HTERT RPE-1 (cell line): ENCODE results near the gene ATXN1L.
"Not testable (repeated sequence)": the region's sequence is repeated elsewhere in the genome, so short reads cannot be mapped to it uniquely, and the experiment has no call there.

Experiments
- in situ Hi-C: fragments of 300-500 bp; cut with MboI; formaldehyde crosslinking; loops from 4 replicates; pipeline ENCODE4 v1.14.3; 2020; ENCODE audit warnings: low sequenced_read_pairs

Gene ATXN1L

GRCh38 chr16:71852561-71852960, 6.8 kb downstream of the ATXN1L start:
- in situ Hi-C loops = no loop called here

- in situ Hi-C loops = no loop called here
These were observed 7.6 kb downstream of the ATXN1L start for GRCh38 chr16:71853413-71853812.

- in situ Hi-C loops = no loop called here
These were observed 8.7 kb downstream of the ATXN1L start for GRCh38 chr16:71854369-71854948.

GRCh38 chr16:71855937-71856662, 10.3 kb downstream of the ATXN1L start:
- in situ Hi-C loops = no loop called here

GRCh38 chr16:71859762-71860521, 14.2 kb downstream of the ATXN1L start:
- in situ Hi-C loops = no loop called here

DNA sequence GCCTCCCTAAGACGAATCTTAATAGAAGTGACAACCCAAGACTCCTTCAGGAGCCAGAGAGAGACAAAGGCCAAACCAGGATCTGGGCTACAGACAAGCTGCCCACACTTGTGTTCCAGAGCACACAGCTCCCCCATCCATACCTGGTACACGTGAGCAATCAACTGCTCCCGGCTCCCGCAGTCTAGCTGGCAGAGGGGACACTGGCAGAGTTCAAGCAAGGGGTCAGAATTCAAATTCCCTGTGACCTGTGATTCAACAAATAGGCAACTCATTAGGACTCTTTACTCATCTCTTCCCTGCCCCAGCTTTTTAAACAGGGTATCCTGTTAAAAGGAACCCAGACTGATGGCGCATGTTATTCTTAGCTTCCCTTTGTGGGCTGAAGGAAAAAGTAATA, 18.2 kb downstream of the ATXN1L start:
- in situ Hi-C loops = no loop called here

DNA sequence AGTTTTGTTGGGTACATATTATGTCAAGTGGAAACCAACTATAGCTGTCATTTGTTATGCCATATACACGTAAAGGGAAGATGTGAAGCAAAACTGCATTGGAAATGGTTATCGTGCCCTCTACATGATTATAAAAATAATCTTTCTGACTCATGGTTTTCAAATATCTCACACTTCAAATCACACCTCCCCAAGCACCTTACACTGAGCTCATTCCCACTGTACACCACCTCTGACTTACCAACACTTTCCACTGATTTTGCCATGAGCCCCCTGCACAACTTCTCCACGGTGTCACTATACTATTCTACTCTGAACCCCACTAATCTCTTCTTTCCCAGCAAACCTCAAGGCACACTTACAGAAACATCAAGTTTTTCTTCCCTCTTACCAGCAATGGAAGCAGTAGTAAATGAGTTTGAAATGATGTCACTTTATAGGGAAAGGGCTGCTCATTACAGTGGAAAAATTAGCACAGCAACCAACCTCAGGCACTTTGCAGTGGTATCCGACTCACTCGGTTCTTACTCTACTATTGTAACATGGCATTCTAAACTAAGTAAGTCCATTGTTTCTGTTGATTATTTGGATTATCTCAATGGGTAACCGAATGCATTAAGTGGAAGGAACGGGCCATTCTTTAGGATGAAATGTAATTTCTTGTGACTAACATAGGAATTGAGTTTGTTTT, 19.5 kb downstream of the ATXN1L start:
- in situ Hi-C loops = no loop called here

DNA sequence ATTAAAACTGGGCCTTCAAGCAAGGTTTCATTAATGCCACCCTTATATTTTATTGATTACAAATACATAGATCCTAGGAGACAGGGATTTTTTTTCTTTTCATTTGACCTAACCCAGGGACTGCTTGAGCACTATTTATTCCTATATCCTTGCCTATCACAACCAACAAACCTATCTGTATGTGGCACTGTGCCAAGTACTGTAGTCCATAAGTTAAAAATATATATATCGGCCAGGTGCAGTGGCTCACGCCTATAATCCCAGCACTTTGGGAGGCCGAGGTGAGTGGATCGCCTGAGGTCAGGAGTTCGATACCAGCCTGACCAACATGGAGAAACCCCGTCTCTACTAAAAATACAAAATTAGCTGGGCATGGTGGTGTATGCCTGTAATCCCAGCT, 21.4 kb downstream of the ATXN1L start:
- in situ Hi-C loops = not testable (repeated sequence)

DNA sequence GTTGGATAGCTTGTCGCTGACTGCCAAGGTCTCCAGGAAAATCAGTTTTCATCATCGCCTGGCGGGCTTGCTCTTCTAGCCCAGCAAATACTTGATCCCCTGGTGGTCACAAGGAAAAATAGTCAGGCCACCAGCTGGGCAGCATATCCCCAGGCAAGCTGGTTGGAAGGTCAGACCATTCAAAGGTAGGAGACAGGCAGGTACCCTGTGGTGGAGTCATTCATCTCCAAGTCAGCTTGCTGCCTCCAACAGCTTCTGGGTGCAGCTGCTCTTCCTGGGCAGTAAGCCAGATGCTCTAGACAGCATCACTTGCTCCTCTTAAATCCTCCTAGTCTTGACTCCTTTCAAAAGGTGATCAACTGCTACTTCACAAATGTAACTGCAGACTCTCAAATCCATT, 22.2 kb downstream of the ATXN1L start:
- in situ Hi-C loops = no loop called here

- in situ Hi-C loops = no loop called here
These were observed 23.3 kb downstream of the ATXN1L start for GRCh38 chr16:71869089-71869488.

GRCh38 chr16:71870818-71871217, 25.0 kb downstream of the ATXN1L start:
- in situ Hi-C loops = no loop called here

DNA sequence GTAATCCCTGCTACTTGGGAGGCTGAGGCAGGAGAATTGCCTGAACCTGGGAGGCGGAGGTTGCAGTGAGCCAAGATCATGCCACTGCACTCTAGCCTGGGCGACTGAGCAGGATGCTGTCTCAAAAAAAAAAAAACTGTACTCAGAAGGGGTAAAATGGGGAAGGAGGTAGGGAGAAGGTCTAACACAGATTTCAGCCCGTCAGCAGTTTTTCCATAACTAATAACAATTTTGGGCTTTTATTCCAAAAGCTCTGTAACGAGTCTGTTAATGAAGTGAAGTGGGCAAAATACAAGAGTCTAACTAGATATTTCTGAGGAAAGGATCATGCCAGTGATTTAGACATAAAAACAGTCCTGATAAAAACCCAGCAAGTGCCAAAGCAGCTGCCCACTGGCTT, 27.4 kb downstream of the ATXN1L start:
- in situ Hi-C loops = no loop called here

- in situ Hi-C loops = no loop called here
These were observed 33.1 kb downstream of the ATXN1L start for GRCh38 chr16:71878911-71879310.

DNA sequence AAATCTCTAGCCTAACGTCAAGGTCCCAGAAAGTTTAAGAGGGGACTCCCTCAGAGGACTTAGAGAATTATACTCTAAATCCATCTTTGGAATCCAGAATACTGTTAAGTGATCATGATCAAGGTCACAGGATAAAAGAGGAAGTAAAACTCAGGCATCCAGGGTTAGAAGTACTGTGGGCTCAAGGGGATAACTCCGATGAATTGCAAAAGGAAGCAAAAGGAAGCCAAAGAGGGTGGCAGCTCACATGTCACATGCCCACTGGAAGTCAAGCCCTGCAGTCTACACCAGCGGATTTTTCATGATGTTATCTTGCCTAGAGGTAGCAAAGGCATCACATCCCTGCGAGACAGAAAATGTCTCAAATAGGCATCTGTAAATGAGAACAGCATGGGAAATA, 34.4 kb downstream of the ATXN1L start:
- in situ Hi-C loops = no loop called here

DNA sequence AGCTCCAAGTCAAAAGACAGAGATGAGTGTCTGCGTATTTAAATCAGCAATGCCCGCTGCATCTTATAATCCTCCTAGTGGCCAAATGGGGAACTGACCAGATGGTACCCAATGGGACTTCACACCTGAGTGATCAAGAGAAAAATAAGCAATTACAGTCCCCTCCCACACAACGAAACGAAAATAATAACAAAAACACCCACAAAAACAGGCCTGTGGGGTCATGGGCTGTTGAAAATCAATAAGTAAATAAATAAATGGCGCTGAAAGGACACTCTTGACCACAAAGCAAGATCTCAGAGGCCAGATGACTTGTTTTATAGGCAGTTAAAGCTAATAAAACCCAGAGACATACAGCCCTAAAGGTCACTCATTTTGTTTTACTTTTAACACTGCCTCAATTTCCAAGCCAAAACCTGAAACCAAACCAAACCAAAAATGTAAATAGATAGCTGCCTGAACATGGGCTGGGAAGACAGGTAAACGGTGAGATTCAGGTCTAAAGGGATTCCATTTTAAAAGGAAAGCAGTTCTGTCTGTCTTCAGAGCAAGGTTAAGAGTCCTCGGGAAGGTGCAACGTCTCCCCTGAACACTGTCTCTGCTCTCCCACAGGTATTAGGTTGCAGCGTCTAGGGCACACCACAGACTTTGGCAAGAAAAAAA, 36.9 kb downstream of the ATXN1L start:
- in situ Hi-C loops = no loop called here

GRCh38 chr16:71883168-71883848, 37.5 kb downstream of the ATXN1L start:
- in situ Hi-C loops = no loop called here

- in situ Hi-C loops = no loop called here
These were observed 38.3 kb downstream of the ATXN1L start, which contains the start of gene ZNF821 for GRCh38 chr16:71883849-71884638. TSS of gene ZNF821 (minus strand) at chr16:71884182. CDS start at chr16:71879946, 4,236 bp downstream.

GRCh38 chr16:71885261-71885650, 39.5 kb downstream of the ATXN1L start:
- in situ Hi-C loops = no loop called here

GRCh38 chr16:71889147-71889546, 43.4 kb downstream of the ATXN1L start:
- in situ Hi-C loops = no loop called here

GRCh38 chr16:71893888-71894228, 48.1 kb downstream of the ATXN1L start:
- in situ Hi-C loops = no loop called here
